HepG2 (cell line): ENCODE data around the gene TOMM7.

Experiments
- JUN ChIP-seq: sonication (generic); formaldehyde crosslinking; IDR thresholded peaks from 2 replicates; pipeline ENCODE4 v1.4.0; 2020; ENCODE audit warnings: mild to moderate bottlenecking, missing genetic modification reagents
- SNRNP70 ChIP-seq: fragments of 200-400 bp; formaldehyde crosslinking; IDR thresholded peaks from 2 replicates; pipeline ENCODE4 v1.6.1; 2017; ENCODE audit warnings: mild to moderate bottlenecking, low read depth, low read length, moderate library complexity
- ZKSCAN8 ChIP-seq: IDR thresholded peaks from 2 replicates; pipeline ENCODE4 v1.6.1; 2016; ENCODE audit warnings: borderline replicate concordance, missing genetic modification reagents, missing compliant biosample characterization
- ZNF777 ChIP-seq: sonication (generic); formaldehyde crosslinking; IDR thresholded peaks from 2 replicates; pipeline ENCODE4 v1.4.0; 2020; ENCODE audit warnings: missing genetic modification reagents
- TF ChIP-seq, protein P1 (sequence below): sonication (generic); formaldehyde crosslinking; IDR thresholded peaks from 2 replicates; pipeline ENCODE4 v1.4.0; 2020; ENCODE audit warnings: mild to moderate bottlenecking, missing genetic modification reagents
- TF ChIP-seq, protein P2 (sequence below): sonication (generic); formaldehyde crosslinking; IDR thresholded peaks from 2 replicates; pipeline ENCODE4 v1.5.0; 2020; ENCODE audit warnings: mild to moderate bottlenecking, missing genetic modification reagents, moderate library complexity

DNA sequence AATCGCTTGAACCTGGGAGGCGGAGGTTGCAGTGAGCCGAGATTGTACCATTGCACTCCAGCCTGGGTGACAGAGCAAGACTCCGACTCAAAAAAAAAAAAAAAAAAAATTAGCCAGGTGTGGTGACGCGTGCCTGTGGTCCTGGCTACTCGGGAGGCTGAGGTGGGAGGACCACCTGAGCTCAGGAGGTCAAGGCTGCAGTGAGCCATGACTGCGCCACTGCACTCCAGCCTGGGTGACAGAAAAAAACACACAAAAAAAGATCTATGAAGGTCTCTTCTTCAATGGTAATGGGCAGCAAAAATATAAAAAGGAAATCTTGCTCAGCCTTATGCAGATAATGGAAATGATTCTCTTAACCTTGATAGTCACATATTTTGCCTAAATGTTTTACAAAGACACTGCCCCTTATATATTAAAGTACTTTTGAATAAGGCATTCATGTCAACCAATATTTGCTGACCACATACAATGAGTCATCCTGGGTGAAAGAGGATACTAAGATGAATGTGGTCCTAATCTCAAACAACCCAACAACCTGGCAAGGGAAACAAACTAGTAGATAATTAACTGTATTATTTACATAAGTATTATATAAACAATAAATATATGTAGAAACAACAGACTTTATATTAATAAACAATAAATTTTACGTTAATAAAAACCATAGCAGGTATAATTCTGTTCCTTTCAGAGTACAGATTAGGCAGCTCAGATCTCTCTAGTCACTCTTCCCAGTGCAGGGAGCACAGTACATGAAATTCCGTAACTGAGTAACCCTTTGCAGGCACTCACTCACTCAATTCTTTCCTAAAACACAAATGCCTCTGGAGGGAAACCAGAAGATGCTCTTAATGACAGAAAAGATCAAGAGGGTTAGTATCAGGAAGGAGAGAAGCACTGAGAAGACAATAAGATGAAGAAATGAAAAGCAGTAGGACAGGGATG, 8.1 kb downstream of the TOMM7 start:
- TF ChIP-seq, protein P1, sequence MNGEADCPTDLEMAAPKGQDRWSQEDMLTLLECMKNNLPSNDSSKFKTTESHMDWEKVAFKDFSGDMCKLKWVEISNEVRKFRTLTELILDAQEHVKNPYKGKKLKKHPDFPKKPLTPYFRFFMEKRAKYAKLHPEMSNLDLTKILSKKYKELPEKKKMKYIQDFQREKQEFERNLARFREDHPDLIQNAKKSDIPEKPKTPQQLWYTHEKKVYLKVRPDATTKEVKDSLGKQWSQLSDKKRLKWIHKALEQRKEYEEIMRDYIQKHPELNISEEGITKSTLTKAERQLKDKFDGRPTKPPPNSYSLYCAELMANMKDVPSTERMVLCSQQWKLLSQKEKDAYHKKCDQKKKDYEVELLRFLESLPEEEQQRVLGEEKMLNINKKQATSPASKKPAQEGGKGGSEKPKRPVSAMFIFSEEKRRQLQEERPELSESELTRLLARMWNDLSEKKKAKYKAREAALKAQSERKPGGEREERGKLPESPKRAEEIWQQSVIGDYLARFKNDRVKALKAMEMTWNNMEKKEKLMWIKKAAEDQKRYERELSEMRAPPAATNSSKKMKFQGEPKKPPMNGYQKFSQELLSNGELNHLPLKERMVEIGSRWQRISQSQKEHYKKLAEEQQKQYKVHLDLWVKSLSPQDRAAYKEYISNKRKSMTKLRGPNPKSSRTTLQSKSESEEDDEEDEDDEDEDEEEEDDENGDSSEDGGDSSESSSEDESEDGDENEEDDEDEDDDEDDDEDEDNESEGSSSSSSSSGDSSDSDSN (CRISPR knock-in tag): no peak
- TF ChIP-seq JUN (CRISPR knock-in tag) (no peak), ZKSCAN8 (CRISPR knock-in tag) (no peak), SNRNP70 (no peak), ZNF777 (CRISPR knock-in tag) (no peak)
- TF ChIP-seq, protein P2, sequence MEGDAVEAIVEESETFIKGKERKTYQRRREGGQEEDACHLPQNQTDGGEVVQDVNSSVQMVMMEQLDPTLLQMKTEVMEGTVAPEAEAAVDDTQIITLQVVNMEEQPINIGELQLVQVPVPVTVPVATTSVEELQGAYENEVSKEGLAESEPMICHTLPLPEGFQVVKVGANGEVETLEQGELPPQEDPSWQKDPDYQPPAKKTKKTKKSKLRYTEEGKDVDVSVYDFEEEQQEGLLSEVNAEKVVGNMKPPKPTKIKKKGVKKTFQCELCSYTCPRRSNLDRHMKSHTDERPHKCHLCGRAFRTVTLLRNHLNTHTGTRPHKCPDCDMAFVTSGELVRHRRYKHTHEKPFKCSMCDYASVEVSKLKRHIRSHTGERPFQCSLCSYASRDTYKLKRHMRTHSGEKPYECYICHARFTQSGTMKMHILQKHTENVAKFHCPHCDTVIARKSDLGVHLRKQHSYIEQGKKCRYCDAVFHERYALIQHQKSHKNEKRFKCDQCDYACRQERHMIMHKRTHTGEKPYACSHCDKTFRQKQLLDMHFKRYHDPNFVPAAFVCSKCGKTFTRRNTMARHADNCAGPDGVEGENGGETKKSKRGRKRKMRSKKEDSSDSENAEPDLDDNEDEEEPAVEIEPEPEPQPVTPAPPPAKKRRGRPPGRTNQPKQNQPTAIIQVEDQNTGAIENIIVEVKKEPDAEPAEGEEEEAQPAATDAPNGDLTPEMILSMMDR (CRISPR knock-in tag): no peak
